GM19240 (cell line): ENCODE data around the gene DCHS2.

ENCODE experiments used
- DNase-seq: peaks from one replicate; pipeline ENCODE4 v3.0.0; 2011; ENCODE audit warnings: low spot score; ENCODE audit not compliant: insufficient read length

The DCHS2 gene

GRCh38 chr4:154491341-154492271, at the start of gene DCHS2:
DCHS2 (minus strand) TSS chr4:154491799; CDS start chr4:154491355, 444 bp downstream.
- no peak for DNase-seq

- no peak for DNase-seq
Measured at GRCh38 chr4:154534296-154534695, 42.7 kb upstream of the DCHS2 start.

GRCh38 chr4:154529728-154530519, 38.3 kb upstream of the DCHS2 start:
- DNase-seq: no peak

GRCh38 chr4:154528869-154529268, 37.3 kb upstream of the DCHS2 start:
- no peak for DNase-seq

GRCh38 chr4:154527308-154527707, 35.7 kb upstream of the DCHS2 start:
- DNase-seq: no peak

DNA sequence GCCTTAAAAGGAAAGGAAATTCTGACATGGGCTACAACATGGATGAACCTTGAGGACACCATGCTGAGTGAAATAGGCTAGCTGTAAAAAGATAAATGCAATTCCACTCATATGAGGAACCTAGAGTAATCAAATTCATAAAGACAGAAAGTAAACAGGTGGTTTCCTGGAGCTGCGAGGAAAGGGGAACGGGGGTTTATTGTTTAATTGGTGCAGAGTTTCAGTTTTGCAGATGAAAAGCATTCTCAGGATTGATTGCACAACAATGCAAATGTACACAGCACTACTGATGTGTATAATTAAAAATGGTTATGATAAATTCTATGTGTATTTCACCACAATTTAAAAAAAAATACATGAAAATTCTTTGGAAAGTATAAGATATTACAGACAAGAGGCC, 34.6 kb upstream of the DCHS2 start:
- no peak for DNase-seq

GRCh38 chr4:154521607-154522006, 30.0 kb upstream of the DCHS2 start:
- DNase-seq: no peak

GRCh38 chr4:154519214-154519613, 27.6 kb upstream of the DCHS2 start:
- DNase-seq: no peak

- DNase-seq: no peak
Measured at GRCh38 chr4:154517591-154517990, 26.0 kb upstream of the DCHS2 start.

DNA sequence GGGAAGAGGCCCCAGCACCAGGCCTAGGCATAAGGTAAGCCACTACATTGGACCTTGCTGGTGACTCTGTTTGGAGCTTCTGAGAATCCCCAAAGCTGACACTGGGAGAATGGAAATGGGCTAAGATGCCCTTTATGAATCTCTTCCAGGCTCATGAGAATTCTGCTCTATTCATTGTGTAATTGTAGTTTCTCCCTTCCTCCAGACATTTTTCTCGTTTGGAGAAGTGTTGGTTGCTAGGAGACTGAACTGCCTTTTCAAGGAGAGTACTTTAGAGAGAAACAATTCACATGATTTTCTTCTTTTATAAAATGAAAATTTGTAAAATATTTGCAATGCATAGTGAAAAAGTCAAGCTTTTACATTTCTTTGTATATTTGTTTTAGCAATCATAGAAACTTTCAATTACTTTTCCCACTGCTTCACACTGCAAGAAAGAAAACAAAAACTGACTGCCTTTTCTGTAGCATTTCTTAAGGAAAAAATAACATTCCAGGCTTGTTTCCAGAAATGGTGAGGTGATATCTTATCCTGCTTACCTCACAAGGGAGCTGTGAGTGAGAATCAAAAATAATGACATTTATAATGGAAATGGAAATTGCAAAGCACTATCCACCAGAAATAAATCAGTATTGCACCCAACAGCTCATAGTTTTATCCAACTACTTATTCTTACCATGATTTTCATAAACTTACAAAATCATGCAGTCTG, 24.9 kb upstream of the DCHS2 start:
- no peak for DNase-seq

DNA sequence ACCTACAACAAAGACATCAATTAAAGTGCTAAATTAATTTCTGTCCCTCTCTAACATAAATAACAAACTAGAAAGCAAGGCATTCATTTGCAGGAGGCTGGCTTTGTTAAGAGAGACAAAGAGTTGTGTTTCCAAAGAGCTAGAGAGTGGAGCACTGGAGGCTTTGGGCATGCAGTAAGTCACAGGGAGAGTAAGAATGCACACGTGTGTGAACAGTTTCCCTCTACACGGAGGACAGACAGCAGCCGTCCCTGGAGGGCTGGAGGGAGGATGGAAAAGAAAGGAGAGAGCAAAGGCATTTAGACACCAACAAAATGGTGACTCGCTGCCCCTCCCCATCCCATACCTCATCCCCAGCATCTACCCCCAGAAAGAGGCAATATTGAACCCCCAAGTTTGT, 20.4 kb upstream of the DCHS2 start:
- no peak for DNase-seq

GRCh38 chr4:154511548-154511947, 19.9 kb upstream of the DCHS2 start:
- DNase-seq: no peak

GRCh38 chr4:154507156-154507555, 15.6 kb upstream of the DCHS2 start:
- no peak for DNase-seq

DNA sequence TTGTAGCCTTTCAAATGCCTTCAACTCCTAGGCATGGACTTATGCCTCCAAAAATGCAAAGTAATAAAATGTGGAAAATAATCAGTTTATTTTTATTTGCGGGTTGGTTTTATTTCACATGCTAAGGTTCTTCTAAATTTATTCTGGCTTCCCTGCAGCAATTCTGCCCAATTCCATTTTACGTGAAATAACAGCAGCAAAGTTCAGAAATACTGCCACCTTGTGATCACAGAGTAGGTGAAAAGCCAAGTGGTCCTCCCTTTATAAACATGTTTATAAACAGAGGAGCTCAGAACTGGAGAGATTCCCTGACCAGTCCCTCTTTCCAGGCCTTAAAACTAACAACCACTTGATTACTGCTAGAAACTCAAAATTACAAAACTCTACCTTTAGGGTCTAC, 14.7 kb upstream of the DCHS2 start:
- no peak for DNase-seq

DNA sequence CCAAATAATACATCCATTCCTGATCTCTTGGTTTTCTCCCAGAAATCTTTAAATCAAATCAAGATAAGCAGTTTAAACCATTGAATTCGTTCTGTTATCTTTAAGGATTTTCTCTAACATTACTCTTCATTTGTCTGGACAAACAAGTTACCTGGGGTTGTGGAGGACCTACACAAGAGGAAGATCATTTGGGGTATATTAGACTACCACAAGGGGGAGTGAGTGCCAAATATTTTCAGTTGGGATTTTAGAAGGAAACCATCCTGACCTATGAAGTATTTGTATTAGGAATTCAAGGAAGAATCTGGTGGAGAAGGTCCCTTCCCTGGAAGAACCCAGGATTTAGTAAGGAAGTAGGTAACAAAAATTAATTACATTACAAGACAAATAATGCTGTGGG, 12.0 kb upstream of the DCHS2 start:
- DNase-seq: no peak

- DNase-seq: no peak
Measured at GRCh38 chr4:154502111-154502510, 10.5 kb upstream of the DCHS2 start.

GRCh38 chr4:154497889-154498288, 6.3 kb upstream of the DCHS2 start:
- DNase-seq: no peak

DNA sequence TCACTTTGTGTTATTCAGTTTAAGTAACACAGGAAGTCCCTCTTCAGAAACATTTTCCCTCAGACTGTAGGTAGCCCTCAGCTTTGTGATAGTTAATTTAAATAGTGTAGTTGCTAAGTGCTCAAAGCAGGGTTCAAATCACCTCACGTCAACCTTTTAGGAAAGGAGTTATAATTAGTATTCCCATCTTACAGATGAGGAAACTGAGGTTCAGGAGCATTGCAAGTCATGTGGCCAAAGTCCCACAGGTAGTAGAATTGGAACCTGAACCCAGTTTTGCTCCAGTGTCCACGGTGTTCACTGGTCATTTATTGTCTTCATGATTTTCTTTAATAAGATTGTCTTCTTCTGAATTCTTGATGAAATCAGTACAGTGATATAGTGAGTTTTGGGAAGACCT, 4.3 kb upstream of the DCHS2 start:
- no peak for DNase-seq

- DNase-seq: no peak
Measured at GRCh38 chr4:154492288-154492687, 689 bp upstream of the DCHS2 start.

DNA sequence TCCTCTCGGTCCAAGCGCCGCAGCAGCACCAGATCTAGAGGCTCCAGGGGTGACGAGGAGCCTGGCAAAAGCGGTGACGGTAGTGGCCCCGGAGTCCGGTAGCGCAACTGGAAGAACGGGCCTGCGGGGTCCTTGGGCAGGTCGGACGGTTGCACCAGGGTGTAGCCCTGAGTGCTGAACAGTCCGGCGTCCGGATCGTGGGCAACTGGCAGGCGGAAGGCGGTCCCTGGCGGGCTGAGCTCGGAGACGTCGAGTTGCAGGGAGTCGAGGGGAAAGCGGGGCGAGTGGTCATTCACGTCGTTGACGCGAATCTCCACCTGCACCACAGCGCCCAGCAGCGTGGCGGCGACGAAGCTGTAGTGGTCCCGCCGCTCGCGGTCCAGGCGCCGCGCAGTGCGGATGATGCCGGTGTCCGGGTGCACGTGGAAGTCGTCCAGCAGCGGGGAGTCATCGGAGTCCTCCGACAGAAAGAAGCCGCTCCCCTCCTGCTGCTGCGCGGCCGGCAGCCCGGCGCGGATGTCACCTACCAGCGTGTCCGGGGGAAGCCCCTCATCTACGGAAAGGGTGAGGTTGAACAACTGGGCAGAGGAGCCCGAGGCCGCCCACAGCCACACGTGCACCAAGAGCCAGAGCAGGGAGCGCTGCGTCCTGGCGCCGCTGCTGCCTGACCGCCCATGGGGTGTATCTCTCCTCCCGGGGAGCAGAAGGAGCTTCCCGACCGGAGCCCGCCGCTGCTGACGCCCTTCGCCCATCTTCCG, 837 bp downstream of the DCHS2 start:
- DNase-seq: no peak

DNA sequence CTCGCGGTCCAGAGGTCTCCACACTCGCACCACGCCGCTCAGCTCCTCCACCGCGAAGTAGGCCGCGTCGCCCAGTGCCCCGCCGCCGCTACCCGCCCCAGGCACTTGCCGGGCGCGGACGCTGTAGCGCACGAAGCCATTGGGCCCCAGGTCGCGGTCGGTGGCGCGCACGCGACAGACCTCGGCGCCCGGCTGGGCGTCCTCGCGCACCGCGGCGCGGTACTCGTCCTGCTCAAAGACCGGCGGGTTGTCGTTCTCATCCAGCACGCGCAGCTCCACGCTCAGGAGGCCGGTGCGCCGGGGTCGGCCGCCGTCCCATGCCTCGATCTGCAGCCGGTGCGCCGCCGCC, 1.4 kb downstream of the DCHS2 start:
- DNase-seq: no peak
